ENCODE results near the gene KYAT1. TPM values are rescaled to one million over a fixed set of nuclear protein-coding genes. Genes with fewer than 3 reads are reported as not detected.

Gene KYAT1
- total and polyA plus RNA-seq, 10 donors, result 4.7 to 19.9 (median 6.6) TPM

- no peak overlapping the region for H3K4me3 ChIP-seq
- no peak overlapping the region for H3K27ac ChIP-seq
- no peaks in the 10 kb centered on the region for H3K27me3 ChIP-seq (replicated peaks in 1 of 7)
- 96 to 99% (median 98%) methylated on average over 10 to 24 of the region's 24 CpGs for WGBS, 5 donors
- intact Hi-C loops (cut with DNase I; ENCODE audit: low total_unique reads), result no loop called here
- TF ChIP-seq, protein P1, sequence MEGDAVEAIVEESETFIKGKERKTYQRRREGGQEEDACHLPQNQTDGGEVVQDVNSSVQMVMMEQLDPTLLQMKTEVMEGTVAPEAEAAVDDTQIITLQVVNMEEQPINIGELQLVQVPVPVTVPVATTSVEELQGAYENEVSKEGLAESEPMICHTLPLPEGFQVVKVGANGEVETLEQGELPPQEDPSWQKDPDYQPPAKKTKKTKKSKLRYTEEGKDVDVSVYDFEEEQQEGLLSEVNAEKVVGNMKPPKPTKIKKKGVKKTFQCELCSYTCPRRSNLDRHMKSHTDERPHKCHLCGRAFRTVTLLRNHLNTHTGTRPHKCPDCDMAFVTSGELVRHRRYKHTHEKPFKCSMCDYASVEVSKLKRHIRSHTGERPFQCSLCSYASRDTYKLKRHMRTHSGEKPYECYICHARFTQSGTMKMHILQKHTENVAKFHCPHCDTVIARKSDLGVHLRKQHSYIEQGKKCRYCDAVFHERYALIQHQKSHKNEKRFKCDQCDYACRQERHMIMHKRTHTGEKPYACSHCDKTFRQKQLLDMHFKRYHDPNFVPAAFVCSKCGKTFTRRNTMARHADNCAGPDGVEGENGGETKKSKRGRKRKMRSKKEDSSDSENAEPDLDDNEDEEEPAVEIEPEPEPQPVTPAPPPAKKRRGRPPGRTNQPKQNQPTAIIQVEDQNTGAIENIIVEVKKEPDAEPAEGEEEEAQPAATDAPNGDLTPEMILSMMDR (IDR thresholded peaks at IDR 0.05 in 8 of 11, conservative IDR thresholded peaks at IDR 0.05 in 3 of 11), result no peak
- no peak for TF ChIP-seq POLR2A (IDR thresholded peaks at IDR 0.05)
- peak in 1 of 3 donors; percentile 20 for TF ChIP-seq POLR2AphosphoS5 (IDR thresholded peaks at IDR 0.05)
- no peak for DNase-seq
- H3K4me1 ChIP-seq, result peaks cover 20 to 70% (median 33%) of the 10 kb centered on the region in 6 donors
- no peaks in the 10 kb centered on the region for H3K9me3 ChIP-seq
- peaks cover 0 to 69% (median 38%) of the 10 kb centered on the region in 6 donors for H3K36me3 ChIP-seq
Observed at GRCh38 chr9:128908372-128908771, 26.6 kb upstream of the KYAT1 start.

DNA sequence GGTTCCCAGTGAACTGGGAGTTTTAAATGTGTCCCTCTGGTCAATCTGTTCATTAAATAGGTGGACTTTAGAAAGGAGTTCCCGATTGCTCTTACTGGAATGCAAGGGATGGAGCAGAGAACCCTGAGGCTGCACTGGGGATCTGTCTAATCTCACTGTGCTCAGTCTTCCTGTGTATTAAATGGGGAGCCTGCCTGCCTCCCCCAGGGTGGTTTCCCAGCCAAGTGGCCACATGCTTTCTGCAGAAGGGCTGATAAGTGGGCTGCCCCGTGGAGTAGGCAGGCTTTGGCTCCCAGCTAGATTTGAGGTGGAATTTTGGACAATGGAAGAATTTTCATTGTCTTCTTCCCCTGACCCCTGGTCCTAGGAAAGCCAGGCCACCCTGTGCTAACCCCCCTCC lies 25.0 kb upstream of the KYAT1 start:
- H3K4me3 ChIP-seq, result no peak overlapping the region
- TF ChIP-seq POLR2A (IDR thresholded peaks at IDR 0.05) (no peak), POLR2AphosphoS5 (IDR thresholded peaks at IDR 0.05) (no peak)
- TF ChIP-seq, protein P1 (IDR thresholded peaks at IDR 0.05 in 8 of 11, conservative IDR thresholded peaks at IDR 0.05 in 3 of 11), result no peak
- no peak overlapping the region for H3K27ac ChIP-seq
- peaks cover 24 to 70% (median 33%) of the 10 kb centered on the region in 6 donors for H3K4me1 ChIP-seq
- H3K27me3 ChIP-seq (replicated peaks in 1 of 7), result no peaks in the 10 kb centered on the region
- intact Hi-C loops (cut with DNase I; ENCODE audit: low total_unique reads), result no loop called here
- DNase-seq, result no peak
- 37 to 68% (median 61%) methylated on average over 2 of the region's 2 CpGs for WGBS, 5 donors
- H3K9me3 ChIP-seq, result no peaks in the 10 kb centered on the region
- H3K36me3 ChIP-seq, result peaks cover 0 to 55% (median 38%) of the 10 kb centered on the region in 6 donors

DNA sequence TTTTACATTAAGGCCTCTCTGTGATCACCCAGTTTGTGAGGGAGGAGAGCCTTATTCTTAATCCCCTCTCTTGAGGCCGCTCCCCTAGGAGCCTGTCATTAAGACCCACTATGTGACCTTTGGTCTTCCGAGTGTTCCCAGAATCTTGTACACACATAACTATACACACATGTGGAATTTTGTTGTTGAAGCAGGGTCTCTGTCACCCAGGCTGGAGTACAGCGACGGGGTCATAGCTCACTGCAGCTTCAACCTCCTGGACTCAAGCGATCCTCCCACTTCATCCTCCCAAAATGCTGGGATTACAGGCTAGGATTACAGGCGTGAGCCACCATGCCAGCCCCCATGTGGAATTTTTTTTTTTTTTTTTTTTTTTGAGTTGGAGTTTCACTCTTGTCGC lies 24.2 kb upstream of the KYAT1 start:
- Histone ChIP-seq H3K4me1 (peaks cover 18 to 70% (median 32%) of the 10 kb centered on the region in 6 donors), H3K27me3 (replicated peaks in 1 of 7) (no peaks in the 10 kb centered on the region), H3K36me3 (peaks cover 0 to 52% (median 38%) of the 10 kb centered on the region in 6 donors), H3K27ac (peak overlapping the region in 3 of 8 donors; percentile 21 to 33 (median 30)), H3K9me3 (no peaks in the 10 kb centered on the region), H3K4me3 (no peak overlapping the region)
- WGBS, 5 donors, result 89 to 95% (median 92%) methylated on average over 7 of the region's 7 CpGs
- intact Hi-C loops (cut with DNase I; ENCODE audit: low total_unique reads), result no loop called here
- no peak for DNase-seq
- TF ChIP-seq, protein P1 (IDR thresholded peaks at IDR 0.05 in 8 of 11, conservative IDR thresholded peaks at IDR 0.05 in 3 of 11), result no peak
- TF ChIP-seq POLR2AphosphoS5 (IDR thresholded peaks at IDR 0.05), result no peak
- TF ChIP-seq POLR2A (IDR thresholded peaks at IDR 0.05), result no peak

DNA sequence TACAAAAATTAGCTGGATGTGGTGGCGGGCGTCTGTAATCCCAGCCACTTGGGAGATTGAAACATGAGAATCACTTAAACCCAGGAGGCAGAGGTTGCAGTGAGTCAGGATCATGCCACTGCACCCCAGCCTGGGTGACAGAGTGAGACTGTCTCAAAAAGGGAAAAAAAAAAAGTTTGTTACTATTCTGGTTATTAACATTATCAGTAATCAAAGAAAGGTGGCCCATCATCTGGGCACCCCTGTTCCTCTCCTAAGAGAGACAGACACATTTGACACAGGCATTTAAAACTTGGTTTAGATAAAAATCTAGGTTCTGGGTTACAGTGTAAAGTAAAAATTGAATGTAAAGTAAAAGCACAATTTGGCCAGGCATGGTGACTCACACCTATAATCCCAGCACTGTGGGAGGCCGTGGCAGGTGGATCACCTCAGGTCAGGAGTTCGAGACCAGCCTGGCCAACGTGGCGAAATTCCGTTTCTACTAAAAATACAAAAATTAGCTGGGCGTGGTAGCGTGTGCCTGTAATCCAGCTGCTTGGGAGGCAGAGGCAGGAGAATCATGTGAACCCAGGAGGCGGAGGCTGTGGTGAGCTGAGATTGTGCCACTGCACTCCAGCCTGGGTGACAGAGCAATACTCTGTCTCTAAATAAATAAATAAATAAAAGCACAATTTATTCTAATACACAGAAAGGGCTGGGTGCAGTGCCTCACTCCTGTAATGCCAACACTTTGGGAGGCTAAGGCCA lies 22.3 kb upstream of the KYAT1 start:
- WGBS, 5 donors, result 91 to 94% (median 93%) methylated on average over 10 of the region's 10 CpGs
- Histone ChIP-seq H3K9me3 (no peaks in the 10 kb centered on the region), H3K4me3 (no peak overlapping the region), H3K27ac (peak overlapping the region in 4 of 8 donors; percentile 18 to 93 (median 86)), H3K27me3 (replicated peaks in 1 of 7) (no peaks in the 10 kb centered on the region), H3K4me1 (peaks cover 27 to 70% (median 45%) of the 10 kb centered on the region in 6 donors), H3K36me3 (peaks cover 0 to 38% (median 23%) of the 10 kb centered on the region in 6 donors)
- no peak for DNase-seq
- TF ChIP-seq POLR2AphosphoS5 (IDR thresholded peaks at IDR 0.05), result no peak
- TF ChIP-seq POLR2A (IDR thresholded peaks at IDR 0.05), result no peak
- TF ChIP-seq, protein P1 (IDR thresholded peaks at IDR 0.05 in 8 of 11, conservative IDR thresholded peaks at IDR 0.05 in 3 of 11), result no peak
- intact Hi-C loops (cut with DNase I; ENCODE audit: low total_unique reads), result no loop called here

All from spleen (tissue), 11 donors.